Measurements from ENCODE around the gene NUP214. TPM values are rescaled to one million over a fixed set of nuclear protein-coding genes. Genes with fewer than 3 reads are reported as not detected.

The NUP214 gene
- total RNA-seq, 4 donors from 2014 or later = 27.4 to 78.3 (median 47.4) TPM

DNA sequence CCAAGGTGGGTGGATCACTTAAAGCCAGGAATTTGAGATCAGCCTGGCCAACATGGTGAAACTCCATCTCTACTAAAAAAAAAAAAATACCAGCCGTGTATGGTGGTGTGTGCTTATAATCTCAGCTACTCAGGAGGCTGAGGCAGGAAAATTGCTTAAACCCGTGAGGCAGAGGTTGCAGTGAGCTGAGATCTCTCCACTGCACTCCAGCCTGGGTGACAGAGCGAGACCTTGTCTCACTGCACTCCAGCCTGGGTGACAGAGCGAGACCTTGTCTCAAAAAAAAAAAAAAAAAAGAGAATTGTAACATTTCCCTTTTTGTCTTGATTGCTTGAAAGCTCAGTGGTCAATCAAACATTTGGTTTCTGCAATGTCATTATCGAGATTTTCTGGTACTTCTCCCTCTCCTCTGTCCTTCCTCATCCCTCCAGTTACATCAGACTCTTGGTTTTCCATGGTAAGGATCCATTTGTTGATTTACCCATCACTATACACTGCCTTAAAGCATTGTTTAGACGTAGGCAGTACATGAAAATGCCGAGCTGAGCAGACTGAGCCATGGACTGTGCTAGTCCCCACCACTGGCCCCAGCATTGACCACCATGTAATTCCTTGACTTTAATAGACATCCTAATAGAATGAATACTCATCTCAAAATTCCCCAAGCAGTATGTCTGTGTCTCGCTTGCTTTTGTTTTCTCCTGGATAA, 40.6 kb upstream of the NUP214 start:
- TF ChIP-seq, protein P1, sequence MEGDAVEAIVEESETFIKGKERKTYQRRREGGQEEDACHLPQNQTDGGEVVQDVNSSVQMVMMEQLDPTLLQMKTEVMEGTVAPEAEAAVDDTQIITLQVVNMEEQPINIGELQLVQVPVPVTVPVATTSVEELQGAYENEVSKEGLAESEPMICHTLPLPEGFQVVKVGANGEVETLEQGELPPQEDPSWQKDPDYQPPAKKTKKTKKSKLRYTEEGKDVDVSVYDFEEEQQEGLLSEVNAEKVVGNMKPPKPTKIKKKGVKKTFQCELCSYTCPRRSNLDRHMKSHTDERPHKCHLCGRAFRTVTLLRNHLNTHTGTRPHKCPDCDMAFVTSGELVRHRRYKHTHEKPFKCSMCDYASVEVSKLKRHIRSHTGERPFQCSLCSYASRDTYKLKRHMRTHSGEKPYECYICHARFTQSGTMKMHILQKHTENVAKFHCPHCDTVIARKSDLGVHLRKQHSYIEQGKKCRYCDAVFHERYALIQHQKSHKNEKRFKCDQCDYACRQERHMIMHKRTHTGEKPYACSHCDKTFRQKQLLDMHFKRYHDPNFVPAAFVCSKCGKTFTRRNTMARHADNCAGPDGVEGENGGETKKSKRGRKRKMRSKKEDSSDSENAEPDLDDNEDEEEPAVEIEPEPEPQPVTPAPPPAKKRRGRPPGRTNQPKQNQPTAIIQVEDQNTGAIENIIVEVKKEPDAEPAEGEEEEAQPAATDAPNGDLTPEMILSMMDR (IDR thresholded peaks at IDR 0.05) = no peak
- ATAC-seq (ENCODE audit: low FRiP score) (no peak), DNase-seq (ENCODE audit: low spot score) (no peak)

DNA sequence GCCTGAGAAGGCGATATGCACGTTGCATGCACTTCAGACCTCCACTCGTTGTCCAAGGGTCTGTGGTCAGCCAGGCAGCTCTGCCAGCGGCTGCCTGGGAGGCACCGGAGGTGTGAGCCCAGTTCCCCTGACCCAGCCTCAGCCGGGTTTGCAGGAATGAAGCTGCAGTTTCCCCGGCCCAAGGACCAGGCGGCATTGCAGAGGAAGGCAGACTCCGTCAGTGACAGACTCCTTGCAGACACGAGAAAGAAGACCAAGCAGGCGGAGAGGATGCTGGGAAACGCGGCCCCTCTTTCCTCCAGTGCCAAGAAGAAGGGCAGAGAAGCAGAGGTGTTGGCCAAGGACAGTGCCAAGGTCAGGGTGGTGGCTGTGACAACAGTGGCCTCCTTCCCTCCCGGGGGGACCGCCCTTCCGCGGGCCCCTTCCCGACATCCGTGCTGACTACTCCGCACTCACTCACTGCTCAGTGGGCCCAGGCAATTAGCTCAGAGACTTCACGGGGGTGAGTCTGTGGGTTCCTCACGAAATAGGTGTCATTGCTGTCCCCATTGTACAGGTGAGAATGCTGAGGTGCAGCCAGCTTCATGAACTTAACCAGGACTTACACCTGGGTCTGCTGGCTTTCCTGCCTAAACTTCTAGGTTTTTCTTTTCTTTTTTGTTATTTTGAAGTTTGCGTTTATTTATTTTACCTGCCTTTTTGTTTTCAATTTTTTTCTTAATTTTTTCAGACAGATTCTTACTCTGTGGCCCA, 39.8 kb upstream of the NUP214 start:
- ATAC-seq (ENCODE audit: low FRiP score) = no peak
- no peak for DNase-seq (ENCODE audit: low spot score)
- TF ChIP-seq, protein P1 (IDR thresholded peaks at IDR 0.05) = no peak

DNA sequence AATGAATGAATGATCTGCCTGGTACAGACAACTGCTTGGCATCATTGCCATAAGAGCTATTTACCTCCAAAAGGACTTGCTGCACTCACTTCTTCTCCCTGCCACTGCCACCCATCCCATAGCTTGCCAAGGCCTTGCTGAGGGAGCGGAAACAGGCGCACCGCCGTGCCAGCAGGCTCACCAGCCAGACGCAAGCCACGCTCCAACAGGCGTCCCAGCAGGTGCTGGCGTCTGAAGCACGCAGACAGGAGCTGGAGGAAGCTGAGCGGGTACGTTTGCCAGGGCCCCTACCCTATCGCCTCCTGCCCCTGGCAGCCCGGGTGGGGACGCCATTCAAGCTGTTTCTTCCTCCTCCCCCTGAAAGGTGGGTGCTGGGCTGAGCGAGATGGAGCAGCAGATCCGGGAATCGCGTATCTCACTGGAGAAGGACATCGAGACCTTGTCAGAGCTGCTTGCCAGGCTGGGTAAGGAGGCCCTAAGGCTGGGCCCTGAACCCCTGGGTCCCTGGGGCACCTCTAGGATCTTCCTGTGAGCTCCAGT, 38.0 kb upstream of the NUP214 start:
- TF ChIP-seq, protein P1 (IDR thresholded peaks at IDR 0.05) = no peak
- DNase-seq (ENCODE audit: low spot score) (no peak), ATAC-seq (ENCODE audit: low FRiP score) (no peak)

GRCh38 chr9:131090025-131090787, 35.2 kb upstream of the NUP214 start:
- ATAC-seq (ENCODE audit: low FRiP score) (no peak), DNase-seq (ENCODE audit: low spot score) (no peak)
- TF ChIP-seq, protein P1 (IDR thresholded peaks at IDR 0.05) = no peak

DNA sequence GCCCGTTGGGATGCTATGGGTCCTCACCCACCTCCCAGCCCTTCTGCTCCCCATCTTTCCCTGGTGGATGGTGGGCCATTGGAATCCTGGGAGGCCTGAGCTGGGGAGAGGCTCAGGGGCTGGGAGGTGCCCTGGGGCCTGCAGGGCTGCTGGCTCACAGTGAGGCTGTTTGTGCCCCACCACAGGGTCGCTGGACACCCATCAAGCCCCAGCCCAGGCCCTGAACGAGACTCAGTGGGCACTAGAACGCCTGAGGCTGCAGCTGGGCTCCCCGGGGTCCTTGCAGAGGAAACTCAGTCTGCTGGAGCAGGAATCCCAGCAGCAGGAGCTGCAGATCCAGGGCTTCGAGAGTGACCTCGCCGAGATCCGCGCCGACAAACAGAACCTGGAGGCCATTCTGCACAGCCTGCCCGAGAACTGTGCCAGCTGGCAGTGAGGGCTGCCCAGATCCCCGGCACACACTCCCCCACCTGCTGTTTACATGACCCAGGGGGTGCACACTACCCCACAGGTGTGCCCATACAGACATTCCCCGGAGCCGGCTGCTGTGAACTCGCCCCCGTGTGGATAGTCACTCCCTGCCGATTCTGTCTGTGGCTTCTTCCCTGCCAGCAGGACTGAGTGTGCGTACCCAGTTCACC, 33.9 kb upstream of the NUP214 start:
- DNase-seq (ENCODE audit: low spot score) (no peak), ATAC-seq (ENCODE audit: low FRiP score) (no peak)
- TF ChIP-seq, protein P1 (IDR thresholded peaks at IDR 0.05) = no peak

DNA sequence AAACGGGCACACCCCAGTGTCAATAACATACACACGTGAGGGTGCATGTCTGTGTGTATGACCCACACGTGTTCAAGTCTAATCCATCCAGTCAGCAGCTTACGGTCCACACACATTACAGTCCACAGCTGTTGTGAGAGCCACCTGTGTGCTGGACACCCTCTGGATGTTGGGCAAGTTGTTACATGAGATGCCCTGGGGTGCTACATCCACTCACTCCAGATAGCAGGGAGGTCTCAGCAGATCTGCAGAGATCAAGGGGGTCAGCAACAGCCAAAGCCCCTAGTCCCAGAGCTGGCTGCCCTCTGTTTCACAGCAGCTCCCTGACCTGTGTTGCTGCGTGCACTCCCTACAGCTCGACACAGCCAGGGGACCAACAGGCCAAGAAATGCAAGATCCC, 33.4 kb upstream of the NUP214 start:
- ATAC-seq (ENCODE audit: low FRiP score) (no peak), DNase-seq (ENCODE audit: low spot score) (no peak)
- TF ChIP-seq, protein P1 (IDR thresholded peaks at IDR 0.05) = no peak
